ENCODE measurements around the gene NINJ2. TPM values are rescaled to one million over a fixed set of nuclear protein-coding genes. Genes with fewer than 3 reads are reported as not detected.

The NINJ2 gene
- total and polyA plus RNA-seq, 10 donors, result 6.6 to 18.8 (median 10.2) TPM

DNA sequence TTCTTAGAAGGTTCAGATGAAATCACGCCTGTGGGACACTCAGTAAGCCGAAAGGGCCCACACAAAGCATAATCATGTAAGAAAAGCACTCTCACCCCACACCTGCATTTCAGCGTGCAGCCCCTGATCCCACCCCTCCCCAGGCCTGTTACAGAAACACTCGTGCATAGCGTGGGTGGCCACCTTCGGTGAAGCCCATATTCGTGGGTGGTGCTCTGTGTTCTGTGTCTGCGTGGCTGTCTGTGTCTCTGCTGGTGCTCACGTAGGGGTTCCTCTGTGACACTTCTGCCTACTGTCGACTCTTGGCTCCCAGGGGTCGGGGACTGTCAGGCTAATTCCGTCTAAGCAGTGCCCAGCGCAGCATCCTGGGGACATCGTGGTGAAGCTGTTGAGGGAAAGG is 129.5 kb downstream of the NINJ2 start:
- H3K27me3 ChIP-seq (replicated peaks in 1 of 7), result no peaks in the 10 kb centered on the region
- H3K9me3 ChIP-seq, result peaks cover 0 to 33% (median 17%) of the 10 kb centered on the region in 8 donors
- TF ChIP-seq POLR2AphosphoS5 (IDR thresholded peaks at IDR 0.05) (no peak), POLR2A (IDR thresholded peaks at IDR 0.05) (no peak)
- TF ChIP-seq, protein P1, sequence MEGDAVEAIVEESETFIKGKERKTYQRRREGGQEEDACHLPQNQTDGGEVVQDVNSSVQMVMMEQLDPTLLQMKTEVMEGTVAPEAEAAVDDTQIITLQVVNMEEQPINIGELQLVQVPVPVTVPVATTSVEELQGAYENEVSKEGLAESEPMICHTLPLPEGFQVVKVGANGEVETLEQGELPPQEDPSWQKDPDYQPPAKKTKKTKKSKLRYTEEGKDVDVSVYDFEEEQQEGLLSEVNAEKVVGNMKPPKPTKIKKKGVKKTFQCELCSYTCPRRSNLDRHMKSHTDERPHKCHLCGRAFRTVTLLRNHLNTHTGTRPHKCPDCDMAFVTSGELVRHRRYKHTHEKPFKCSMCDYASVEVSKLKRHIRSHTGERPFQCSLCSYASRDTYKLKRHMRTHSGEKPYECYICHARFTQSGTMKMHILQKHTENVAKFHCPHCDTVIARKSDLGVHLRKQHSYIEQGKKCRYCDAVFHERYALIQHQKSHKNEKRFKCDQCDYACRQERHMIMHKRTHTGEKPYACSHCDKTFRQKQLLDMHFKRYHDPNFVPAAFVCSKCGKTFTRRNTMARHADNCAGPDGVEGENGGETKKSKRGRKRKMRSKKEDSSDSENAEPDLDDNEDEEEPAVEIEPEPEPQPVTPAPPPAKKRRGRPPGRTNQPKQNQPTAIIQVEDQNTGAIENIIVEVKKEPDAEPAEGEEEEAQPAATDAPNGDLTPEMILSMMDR (IDR thresholded peaks at IDR 0.05 in 8 of 11, conservative IDR thresholded peaks at IDR 0.05 in 3 of 11), result no peak
- no peak overlapping the region for H3K4me3 ChIP-seq
- DNase-seq, result no peak
- H3K36me3 ChIP-seq, result no peaks in the 10 kb centered on the region
- intact Hi-C loops (cut with DNase I; ENCODE audit: low total_unique reads), result no loop called here
- no peak overlapping the region for H3K27ac ChIP-seq
- WGBS, 5 donors, result 86 to 96% (median 90%) methylated on average over 14 of the region's 14 CpGs
- peaks cover 5 to 30% (median 12%) of the 10 kb centered on the region in 6 donors for H3K4me1 ChIP-seq

DNA sequence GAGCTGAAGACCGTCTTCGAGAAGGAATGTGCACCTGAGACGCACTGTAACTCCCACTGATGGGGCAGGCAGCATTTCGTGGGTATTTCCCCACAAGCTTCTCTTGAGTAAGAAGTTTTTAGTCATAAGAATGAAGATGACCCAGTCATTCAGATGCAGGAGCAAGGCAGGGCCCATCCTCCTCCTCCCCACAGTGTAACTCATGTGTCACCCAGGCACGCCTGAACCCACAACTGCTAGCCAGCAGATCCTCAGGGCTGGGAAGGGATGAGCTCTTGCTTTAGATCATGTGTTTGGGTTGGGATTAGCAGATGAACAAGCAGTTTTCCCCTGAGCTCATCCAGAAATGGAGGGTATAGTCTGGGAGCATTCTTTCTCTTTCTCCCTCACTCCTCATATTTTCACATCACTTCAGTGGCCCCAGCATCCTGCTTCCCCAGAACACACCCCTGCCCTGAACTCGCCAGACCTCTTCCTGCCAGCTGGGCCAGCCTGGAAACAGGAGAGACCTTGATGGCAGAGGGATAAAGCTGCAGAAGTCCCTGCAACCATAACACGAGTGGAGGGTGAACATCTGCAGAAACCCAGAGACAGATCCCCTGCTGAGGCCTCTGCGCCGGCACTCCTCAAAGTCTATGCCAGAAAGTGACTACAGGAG is 130.2 kb downstream of the NINJ2 start:
- Histone ChIP-seq H3K4me1 (peaks cover 0 to 23% (median 6%) of the 10 kb centered on the region in 6 donors), H3K4me3 (no peak overlapping the region), H3K27me3 (replicated peaks in 1 of 7) (no peaks in the 10 kb centered on the region), H3K36me3 (no peaks in the 10 kb centered on the region), H3K9me3 (peaks cover 0 to 33% (median 17%) of the 10 kb centered on the region in 8 donors), H3K27ac (peak overlapping the region in 1 of 8 donors; percentile 35)
- DNase-seq, result no peak
- TF ChIP-seq, protein P1 (IDR thresholded peaks at IDR 0.05 in 8 of 11, conservative IDR thresholded peaks at IDR 0.05 in 3 of 11), result no peak
- peak in 2 of 3 donors; percentile 64 to 79 for TF ChIP-seq POLR2AphosphoS5 (IDR thresholded peaks at IDR 0.05)
- intact Hi-C loops (cut with DNase I; ENCODE audit: low total_unique reads), result no loop called here
- 72 to 86% (median 79%) methylated on average over 9 of the region's 9 CpGs for WGBS, 5 donors

DNA sequence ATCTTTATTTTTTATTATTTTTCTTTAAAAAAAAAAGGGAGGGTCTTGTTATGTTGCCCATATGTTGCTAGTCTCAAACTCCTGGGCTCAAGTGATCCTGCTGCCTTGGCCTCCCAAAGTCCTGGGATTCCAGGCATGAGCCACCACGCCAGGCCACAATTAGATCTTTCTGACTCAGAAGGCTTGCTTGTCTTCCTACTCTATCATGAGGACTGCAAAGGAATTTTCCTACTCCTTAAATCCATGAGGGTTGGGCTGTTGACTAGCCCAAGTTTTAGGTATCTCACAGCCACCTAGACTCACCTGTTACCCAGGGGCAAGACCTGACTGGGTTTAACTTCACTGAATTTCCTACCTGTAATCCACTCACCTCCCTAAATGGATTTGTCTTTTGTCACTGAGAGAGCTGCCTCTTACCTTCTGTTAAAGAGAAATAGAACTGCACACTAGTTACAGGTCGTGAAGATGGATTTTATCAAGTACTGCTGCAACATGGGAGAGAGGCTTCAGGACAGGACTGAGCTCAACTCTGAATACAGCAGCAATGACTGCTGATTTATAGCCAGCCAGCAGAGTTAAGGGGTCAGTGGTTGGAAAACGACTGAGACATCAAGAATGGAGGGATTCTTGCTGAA is 131.2 kb downstream of the NINJ2 start:
- intact Hi-C loops (cut with DNase I; ENCODE audit: low total_unique reads), result no loop called here
- no peak for DNase-seq
- whole genome bisulfite sequencing, 5 donors, result 60 to 90% (median 81%) methylated on average over 3 of the region's 3 CpGs
- Histone ChIP-seq H3K4me3 (no peak overlapping the region), H3K9me3 (peaks cover 0 to 33% (median 17%) of the 10 kb centered on the region in 8 donors), H3K4me1 (peaks cover 0 to 21% (median 5%) of the 10 kb centered on the region in 6 donors), H3K27me3 (replicated peaks in 1 of 7) (no peaks in the 10 kb centered on the region), H3K36me3 (no peaks in the 10 kb centered on the region), H3K27ac (no peak overlapping the region)
- TF ChIP-seq, protein P1 (IDR thresholded peaks at IDR 0.05 in 8 of 11, conservative IDR thresholded peaks at IDR 0.05 in 3 of 11), result no peak
- TF ChIP-seq POLR2AphosphoS5 (IDR thresholded peaks at IDR 0.05) (no peak), POLR2A (IDR thresholded peaks at IDR 0.05) (no peak)

DNA sequence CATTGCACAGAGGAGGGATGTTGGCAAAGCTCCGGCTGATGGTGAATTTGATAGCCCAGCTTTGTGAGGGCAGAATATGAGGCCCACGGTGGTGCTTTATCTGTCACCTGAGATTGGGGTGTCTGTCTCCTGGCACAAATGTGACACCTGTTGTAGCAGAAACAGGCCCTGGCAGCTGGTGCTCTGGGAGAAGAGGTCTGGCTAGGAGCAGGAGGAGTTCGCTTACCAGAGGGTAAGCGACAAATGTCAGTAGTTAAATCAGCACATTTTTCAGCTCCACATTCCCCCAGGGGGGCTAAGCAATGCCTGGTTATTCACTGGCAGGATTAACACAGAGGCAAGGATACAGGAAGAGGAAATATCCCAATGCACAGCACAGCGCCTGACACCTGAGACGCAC is 132.4 kb downstream of the NINJ2 start:
- TF ChIP-seq POLR2A (IDR thresholded peaks at IDR 0.05) (no peak), POLR2AphosphoS5 (IDR thresholded peaks at IDR 0.05) (no peak)
- TF ChIP-seq, protein P1 (IDR thresholded peaks at IDR 0.05 in 8 of 11, conservative IDR thresholded peaks at IDR 0.05 in 3 of 11), result no peak
- 74 to 91% (median 83%) methylated on average over 6 of the region's 6 CpGs for WGBS, 5 donors
- Histone ChIP-seq H3K4me1 (peaks cover 0 to 21% (median 5%) of the 10 kb centered on the region in 6 donors), H3K4me3 (no peak overlapping the region), H3K36me3 (no peaks in the 10 kb centered on the region), H3K9me3 (peaks cover 0 to 33% (median 17%) of the 10 kb centered on the region in 8 donors), H3K27ac (peak overlapping the region in 3 of 8 donors; percentile 30 to 51 (median 41)), H3K27me3 (replicated peaks in 1 of 7) (no peaks in the 10 kb centered on the region)
- intact Hi-C loops (cut with DNase I; ENCODE audit: low total_unique reads), result no loop called here
- no peak for DNase-seq
